NCI-H1417 treated with DMSO at 0.1 percent for 48 hours (cell line): ENCODE results near the gene UBE3A.
"Not testable (repeated sequence)": the region's sequence is repeated elsewhere in the genome, so short reads cannot be mapped to it uniquely, and the experiment has no call there.

Experiments
- DNase-seq: peaks from one replicate; lab custom pipeline; 2025; lab: John Stamatoyannopoulos, UW

UBE3A gene

GRCh38 chr15:25437777-25438600 lies 835 bp downstream of the UBE3A start:
- no peak for DNase-seq

GRCh38 chr15:25436707-25437106 lies 2.1 kb downstream of the UBE3A start:
- DNase-seq: no peak

- no peak for DNase-seq
These were observed 3.2 kb downstream of the UBE3A start for GRCh38 chr15:25435474-25436243.

- no peak for DNase-seq
These were observed 5.5 kb downstream of the UBE3A start for GRCh38 chr15:25433118-25433865.

- DNase-seq: no peak
These were observed 6.8 kb downstream of the UBE3A start for GRCh38 chr15:25431836-25432561.

- DNase-seq: no peak
These were observed 11.0 kb downstream of the UBE3A start for GRCh38 chr15:25427861-25428260.

GRCh38 chr15:25426896-25427610 lies 11.8 kb downstream of the UBE3A start:
- DNase-seq: no peak

- no peak for DNase-seq
These were observed 14.8 kb downstream of the UBE3A start for GRCh38 chr15:25424073-25424472.

- DNase-seq: no peak
These were observed 16.8 kb downstream of the UBE3A start for GRCh38 chr15:25422021-25422420.

GRCh38 chr15:25418202-25418601 lies 20.6 kb downstream of the UBE3A start:
- no peak for DNase-seq

GRCh38 chr15:25417604-25418003 lies 21.2 kb downstream of the UBE3A start:
- DNase-seq: no peak

GRCh38 chr15:25416693-25417092 lies 22.1 kb downstream of the UBE3A start:
- DNase-seq: no peak

GRCh38 chr15:25415707-25416106 lies 23.1 kb downstream of the UBE3A start:
- no peak for DNase-seq

- no peak for DNase-seq
These were observed 23.6 kb downstream of the UBE3A start for GRCh38 chr15:25415217-25415616.

GRCh38 chr15:25410649-25411048 lies 28.2 kb downstream of the UBE3A start:
- no peak for DNase-seq

GRCh38 chr15:25409731-25410130 lies 29.1 kb downstream of the UBE3A start:
- DNase-seq: not testable (repeated sequence)

GRCh38 chr15:25408929-25409328 lies 29.9 kb downstream of the UBE3A start:
- DNase-seq: no peak

GRCh38 chr15:25408428-25408827 lies 30.4 kb downstream of the UBE3A start:
- no peak for DNase-seq

GRCh38 chr15:25407950-25408349 lies 30.9 kb downstream of the UBE3A start:
- DNase-seq: no peak

- no peak for DNase-seq
These were observed 32.0 kb downstream of the UBE3A start for GRCh38 chr15:25406846-25407245.

GRCh38 chr15:25406261-25406660 lies 32.6 kb downstream of the UBE3A start:
- no peak for DNase-seq
